GM18508 (cell line): Measurements from ENCODE around the gene DAB2IP.
"Not testable (repeated sequence)": the region's sequence is repeated elsewhere in the genome, so short reads cannot be mapped to it uniquely, and the experiment has no call there.

Source experiments
- ATAC-seq: cut with Tn5 transposase; IDR thresholded peaks from one replicate; pipeline ENCODE4 v1.9.1; 2021; ENCODE audit warnings: moderate number of reproducible peaks; ENCODE audit not compliant: insufficient read depth, unreplicated experiment

DAB2IP gene

GRCh38 chr9:121623430-121623829, 28.0 kb upstream of the DAB2IP start:
- ATAC-seq = not testable (repeated sequence)

DNA sequence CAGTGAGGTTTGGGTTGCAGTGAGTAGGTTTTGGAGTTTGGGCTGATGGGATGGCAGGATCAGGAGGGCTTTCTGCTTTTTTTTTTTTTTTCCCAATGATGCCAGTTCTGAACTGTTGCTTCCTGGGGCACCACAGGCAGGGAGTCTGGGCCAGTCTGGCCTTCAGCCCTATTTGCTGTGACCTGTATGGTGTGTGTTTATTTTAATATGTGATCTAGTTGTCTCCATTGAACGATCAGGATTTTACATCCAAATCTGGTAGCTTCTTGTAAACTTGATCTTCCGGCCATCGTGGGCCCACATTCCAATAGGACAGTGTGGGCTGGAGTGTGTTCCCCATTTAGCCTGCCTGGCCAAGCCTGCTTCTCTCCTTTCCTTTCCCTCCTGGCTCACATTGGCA, 25.8 kb upstream of the DAB2IP start:
- no peak for ATAC-seq

- no peak for ATAC-seq
These were observed 25.4 kb upstream of the DAB2IP start for GRCh38 chr9:121626012-121626411.

DNA sequence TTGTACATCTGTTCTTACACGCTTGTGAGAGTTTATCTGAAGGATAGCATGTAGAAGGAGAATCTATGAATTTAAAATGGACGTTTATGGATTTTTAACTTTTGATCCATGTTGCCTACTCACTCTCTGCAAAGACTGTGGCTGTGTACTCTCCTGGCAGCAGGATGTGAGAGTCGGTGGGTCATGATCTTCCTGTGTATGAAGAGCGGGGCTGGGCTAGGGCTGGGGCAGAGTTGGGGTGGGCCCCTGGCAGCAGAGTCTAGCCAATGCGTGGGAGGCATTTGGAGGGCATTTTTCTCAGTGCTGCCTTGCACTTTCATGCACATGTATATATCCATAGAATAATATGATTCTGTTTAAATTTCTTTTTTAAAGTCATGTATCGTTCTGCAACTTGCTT, 24.0 kb upstream of the DAB2IP start:
- ATAC-seq = no peak

- no peak for ATAC-seq
These were observed 23.0 kb upstream of the DAB2IP start for GRCh38 chr9:121628401-121628800.

DNA sequence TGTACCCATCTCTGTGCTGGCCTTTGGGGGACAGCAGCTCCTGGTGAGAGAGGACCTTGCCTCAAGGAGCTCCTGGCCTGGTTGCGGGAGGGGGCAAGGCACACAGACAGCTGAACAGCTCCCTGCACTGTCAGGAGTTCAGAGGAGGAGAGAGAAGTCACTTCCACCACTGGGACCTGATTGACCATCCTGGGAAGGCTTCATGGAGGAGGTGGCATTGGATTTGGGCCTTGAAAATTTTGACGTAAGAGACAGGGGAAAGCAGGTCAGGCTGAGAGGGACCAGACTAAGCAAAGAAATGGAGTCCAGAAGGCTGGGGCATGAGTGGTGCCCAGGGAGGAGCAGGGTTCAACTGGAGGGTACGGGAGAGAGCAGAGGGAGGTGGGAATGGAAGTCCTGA, 20.3 kb upstream of the DAB2IP start:
- no peak for ATAC-seq

- no peak for ATAC-seq
These were observed 19.4 kb upstream of the DAB2IP start for GRCh38 chr9:121631978-121632418.

DNA sequence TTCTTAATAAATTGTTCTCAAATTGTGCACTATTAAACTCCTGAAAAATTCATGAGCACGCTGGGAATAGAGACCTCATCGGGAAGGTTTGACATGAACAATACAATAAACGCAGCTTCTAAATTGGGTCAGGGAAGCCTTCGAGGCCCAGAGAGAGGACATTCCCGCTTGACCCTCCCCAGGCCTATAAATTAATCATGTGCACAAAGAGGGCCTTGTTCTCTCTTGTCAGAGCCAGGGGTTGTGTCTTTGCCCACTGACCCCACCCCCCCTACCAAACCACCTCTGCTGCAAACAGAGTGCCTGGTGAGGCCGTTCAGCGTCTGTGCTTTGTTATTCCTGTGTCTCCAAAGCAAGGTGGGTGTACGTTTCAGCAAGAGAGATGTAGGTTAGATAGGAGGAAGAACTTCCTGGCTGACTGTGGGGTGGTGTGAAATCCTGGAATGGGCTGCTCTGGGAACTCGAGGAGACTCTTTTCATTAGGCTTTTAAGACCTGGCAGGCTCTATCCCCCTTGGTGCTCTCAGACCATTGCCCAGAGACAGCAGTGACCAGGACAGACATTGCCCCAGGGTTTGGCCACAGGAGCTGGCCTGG, 18.2 kb upstream of the DAB2IP start:
- ATAC-seq = no peak

DNA sequence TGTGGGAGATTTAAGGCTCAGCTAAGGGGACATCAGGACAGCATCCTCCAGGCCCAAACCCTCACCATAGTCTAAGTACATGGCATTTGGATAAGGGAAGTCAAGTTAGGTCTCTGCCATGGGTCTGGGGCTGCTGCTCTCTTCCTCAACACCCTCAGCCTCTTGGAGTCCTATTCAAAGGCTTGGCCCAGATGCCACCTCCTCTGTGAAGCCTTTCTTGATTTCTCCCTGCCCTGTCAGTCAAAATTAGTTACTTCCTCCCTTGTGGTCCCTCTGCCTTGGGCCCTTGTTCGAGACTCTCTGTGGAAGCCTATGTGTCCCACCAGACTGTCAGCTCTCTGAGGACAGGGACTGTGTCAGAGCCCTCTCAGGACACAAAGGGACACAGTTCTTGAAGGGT, 17.7 kb upstream of the DAB2IP start:
- no peak for ATAC-seq

DNA sequence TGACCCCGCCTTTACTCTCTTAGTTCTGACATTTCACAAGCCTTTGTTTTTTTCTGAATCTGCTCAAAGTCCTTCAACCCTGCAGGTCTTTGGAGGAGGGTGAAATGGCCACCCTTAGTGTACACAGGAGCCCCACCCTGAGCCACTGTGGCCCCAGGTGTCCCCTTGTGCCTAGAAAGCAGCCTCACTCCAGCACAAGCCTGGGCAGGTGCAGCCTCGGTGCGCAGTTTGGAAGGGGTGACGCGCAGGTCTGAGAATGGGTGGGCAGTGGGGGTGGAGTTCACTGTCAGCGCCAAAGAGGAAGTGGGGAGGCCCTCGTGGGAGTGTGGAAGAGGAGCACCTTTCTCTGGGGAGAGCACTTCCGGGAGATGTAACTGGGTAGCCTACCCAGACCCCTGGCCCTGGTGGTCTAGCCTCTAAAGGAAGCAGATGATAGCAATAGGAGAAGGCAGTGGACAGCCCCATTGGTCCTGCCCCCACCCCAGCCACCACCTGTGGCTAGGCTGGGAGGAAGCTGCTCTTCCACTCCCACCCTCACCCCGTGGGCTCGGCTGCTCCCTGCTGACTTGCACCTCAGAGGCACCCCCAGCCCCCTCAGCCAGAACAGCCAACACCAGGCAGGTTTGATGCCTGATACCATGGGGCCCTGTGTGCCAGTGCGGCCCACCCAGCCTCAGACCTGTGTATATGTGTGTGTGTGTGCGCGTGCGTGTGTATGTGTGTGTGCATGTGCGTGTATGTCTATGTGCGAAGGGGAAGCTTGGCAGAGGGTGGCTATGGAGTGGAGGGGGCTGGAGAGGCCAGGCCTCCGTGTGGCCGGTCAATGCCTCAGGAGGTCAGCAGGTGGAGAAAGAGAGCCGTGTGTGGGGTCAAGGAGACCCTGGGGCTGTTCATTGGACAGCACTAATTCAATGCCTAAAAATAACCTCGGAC, 16.8 kb upstream of the DAB2IP start:
- no peak for ATAC-seq

- no peak for ATAC-seq
These were observed 16.0 kb upstream of the DAB2IP start for GRCh38 chr9:121635300-121635876.

- no peak for ATAC-seq
These were observed 15.0 kb upstream of the DAB2IP start for GRCh38 chr9:121636341-121636865.

- ATAC-seq = no peak
These were observed 14.3 kb upstream of the DAB2IP start for GRCh38 chr9:121636978-121637712.

DNA sequence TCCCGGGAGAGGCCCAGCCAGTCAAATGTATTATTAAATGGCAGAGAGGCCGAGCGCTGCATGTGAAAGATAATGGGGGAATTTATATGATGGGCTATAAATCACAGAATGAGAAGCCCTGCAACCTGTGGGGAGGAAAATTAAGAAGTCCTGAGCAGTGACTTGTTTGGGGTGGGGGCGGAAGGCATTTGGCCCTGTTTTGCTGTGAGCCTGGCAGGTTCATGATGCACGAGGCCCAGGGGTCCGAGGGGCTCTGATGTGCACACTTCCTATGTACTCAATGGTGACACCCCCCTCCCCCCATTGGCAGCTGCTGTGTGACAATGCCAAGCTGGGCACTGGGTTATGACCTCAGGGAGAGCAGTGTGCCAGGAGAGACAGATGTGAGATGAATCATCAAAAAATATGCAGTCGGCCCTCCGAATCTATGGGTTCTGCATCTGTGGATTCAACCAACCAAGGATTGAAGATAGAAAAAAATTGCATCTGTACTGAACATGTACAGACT, 13.7 kb upstream of the DAB2IP start:
- no peak for ATAC-seq

DNA sequence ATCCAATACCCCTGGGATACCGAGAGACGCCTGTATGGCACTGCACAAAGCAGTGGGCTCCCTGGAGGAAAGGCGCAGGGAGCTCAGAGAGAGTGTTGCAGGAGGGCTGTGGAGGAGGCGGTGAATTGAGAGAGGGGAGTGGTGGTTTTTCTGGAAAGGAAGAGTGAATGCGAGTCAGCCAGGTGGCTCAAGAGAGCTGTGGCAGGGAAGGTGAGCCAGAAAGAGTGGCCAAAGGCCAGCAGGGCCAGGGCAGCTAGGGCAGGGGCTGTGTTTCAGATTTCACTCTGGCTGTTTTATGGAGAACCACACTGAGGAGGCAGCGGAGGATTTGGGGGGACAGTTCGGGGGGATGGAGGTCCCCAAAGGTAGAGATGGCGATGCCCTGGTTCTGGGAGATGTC, 13.0 kb upstream of the DAB2IP start:
- no peak for ATAC-seq

DNA sequence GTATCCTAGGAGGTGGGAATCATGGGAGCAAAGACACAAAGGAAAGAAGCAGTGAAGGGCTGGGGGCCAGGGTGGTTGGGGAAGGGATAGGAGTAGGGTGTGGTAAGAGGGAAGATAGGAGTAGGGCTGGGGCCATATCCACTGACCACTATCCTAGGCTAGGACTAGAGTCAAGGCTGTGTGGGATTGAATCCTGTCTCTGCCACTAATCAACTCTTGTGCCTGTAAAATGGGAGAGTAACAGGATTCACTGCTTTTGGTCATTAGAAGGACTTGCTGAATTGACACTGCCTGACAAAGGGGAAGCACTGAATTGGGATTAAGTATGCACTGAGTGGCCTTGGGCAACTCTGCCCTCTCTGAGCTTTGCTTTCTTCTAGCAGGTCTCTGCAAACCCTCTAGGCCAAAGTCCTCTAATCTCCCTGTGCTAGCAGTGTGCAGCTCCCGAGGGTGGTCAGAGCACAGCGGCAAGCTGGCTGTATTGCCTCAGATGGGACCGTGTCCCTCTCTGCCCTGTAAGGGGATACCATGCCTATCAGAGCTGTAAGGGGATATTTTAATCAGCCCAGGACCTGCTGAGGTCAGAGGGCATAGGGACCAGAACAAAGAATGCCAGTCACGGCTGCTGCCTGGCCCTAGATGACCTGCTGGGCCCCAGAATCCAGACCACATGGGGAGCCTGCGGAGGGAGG, 12.4 kb upstream of the DAB2IP start:
- no peak for ATAC-seq

DNA sequence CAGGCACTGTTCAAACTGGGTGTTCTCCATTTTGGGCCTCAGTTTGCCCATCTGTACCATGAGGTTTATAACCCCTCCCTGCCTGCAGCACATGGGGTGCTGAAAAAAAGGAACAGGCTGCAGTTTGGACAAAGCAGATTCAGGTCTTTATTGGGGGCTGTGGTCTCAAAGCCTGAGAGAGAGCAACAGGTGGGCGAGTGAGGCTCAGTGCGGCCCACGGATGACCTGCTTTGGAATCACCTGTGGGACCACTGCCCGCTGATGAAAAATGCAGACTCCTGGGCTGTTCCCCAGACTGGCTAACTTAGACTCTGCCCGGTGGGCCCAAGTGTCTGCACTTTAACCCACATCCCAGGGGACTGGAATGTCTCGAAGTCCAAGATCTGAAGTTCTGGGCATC, 11.8 kb upstream of the DAB2IP start:
- no peak for ATAC-seq

- no peak for ATAC-seq
These were observed 11.4 kb upstream of the DAB2IP start for GRCh38 chr9:121640076-121640475.

DNA sequence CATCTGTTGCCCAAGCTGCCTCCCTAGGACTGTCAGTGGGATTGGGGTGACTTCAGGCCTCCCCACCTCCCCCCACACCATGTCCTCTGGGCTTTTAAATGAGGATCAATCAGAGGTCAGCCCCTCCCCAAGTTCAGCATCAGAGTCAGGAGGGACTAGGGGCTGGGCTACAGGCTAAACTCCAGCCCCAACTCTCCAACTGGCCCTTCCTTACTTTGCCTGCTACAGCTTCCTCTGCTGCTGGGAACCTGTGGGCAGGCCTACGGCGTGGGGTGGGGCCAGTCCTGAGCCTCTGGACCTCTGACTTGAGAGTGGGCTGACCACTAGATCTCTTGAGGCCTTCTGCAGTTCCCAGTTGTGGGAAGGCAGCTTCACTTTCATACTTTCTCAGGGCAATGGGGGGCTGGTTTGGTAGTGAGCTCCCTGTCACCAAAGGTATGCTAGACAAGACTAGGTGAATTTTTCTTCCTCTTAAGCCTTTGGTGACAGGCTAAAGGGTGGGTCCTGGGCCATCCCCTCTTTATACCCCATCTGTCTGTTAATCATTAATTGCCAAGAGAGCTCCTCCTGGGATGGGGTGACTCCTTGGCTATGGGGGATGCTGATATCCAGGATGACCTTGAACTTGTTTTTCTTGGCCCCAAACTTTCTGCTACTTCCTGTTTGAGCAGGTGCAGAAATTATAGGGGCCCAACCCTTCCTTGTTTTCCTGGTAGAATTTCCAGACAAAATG, 10.8 kb upstream of the DAB2IP start:
- ATAC-seq = no peak
